ENCODE data around the gene FLRT1.

The FLRT1 gene

DNA sequence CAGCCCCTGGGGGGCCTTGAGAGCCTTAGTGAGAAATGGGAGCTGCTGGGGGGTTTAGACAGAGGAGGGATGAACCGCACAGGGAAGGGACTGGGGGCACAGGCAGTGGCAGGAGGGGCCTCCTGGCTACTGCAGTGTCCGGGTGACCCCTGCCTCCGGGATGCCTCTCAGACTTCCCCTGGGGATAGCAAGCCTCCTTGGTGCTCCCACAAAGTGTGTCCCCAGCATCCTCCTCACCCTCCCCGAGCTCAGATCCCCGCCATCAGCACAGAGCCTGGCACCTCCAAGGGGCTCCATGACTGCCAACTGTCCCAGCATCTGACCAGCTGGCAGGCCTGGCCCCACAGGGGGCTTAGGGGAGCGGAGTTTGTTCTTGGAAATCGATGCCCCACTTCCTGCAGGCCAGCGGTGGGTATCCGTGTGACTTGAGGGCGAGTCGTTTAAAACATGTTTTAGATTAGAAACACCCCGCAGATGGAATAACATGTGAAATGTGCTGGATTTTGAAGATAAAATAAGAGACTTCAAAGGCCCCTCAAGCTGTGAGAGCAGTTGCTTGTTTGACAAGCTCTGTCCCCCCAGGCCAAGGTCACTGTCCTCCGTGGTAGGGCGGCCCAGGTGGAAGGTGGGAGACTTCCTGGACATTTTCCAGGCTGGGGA, 13.5 kb upstream of the FLRT1 start:
- DNase-seq (ENCODE audit: extremely low spot score, insufficient read length, low read depth) (no peak), FAIRE-seq (no peak)

DNA sequence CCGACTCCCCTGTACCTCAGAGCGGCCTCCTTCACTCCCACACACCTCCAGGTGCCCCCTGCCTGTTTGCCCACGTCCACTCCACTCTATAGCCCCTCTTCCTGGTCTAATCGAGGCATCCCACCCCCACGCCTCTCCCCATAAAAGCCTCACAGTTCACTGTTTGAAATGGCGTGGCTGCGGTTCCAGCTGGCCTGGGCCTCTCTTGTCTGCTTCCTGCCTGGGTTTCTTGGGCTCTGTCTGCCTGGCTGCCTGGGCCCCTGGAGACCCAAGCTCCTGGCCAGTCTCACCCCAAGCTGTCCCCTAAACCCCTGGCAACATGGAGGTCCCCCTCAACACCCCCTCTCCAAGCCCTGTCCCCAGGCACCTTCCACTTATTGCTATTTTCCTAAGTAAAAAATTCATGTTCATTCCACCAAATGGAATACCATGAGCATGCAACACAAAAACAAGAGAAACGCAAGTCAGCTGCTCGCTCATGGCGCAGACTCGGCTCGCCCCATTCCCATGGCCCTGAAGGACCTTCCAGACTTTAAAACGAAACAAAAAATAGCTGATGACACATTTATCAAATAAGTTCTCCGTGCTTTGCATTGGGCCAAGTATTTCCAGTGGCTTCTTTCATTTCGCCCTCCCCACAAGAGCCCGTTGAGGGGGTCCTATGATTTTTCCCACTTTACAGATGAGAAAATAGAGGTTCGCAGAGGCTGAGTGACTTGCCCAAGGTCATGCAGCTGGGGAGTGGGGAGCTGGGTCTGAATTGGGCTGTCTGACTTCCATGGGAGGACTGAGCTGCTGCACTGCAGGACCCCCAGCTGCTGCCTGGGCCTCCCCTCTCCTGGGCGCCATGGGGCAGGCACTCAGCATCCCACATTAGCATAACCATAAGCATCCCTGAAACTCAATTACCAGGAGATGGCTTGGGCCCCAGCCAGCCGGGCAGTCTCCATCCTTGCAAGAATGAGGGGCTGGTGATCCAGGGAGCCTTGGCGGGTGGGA, 11.7 kb upstream of the FLRT1 start:
- DNase-seq (ENCODE audit: extremely low spot score, insufficient read length, low read depth) (no peak), FAIRE-seq (no peak)

DNA sequence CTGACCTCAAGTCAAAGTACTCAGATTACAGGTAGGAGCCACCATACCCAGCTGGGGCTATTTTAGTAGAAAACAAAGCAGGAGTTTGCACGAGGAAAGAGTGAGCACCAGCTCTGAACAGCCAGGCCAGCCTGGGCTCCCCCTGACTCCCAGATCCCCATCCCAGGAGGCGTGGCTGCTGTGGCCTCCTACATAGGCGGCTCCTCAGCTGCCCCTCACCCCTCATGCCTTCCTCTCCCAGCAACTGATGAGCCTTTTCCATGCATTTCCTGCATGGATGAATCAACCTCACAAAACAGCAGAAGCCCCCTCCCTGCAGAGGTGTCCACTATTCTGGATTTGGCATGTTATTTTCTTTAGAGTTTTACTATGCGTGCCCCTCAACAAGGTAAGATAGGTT, 10.5 kb upstream of the FLRT1 start:
- FAIRE-seq (no peak), DNase-seq (ENCODE audit: extremely low spot score, insufficient read length, low read depth) (no peak)

DNA sequence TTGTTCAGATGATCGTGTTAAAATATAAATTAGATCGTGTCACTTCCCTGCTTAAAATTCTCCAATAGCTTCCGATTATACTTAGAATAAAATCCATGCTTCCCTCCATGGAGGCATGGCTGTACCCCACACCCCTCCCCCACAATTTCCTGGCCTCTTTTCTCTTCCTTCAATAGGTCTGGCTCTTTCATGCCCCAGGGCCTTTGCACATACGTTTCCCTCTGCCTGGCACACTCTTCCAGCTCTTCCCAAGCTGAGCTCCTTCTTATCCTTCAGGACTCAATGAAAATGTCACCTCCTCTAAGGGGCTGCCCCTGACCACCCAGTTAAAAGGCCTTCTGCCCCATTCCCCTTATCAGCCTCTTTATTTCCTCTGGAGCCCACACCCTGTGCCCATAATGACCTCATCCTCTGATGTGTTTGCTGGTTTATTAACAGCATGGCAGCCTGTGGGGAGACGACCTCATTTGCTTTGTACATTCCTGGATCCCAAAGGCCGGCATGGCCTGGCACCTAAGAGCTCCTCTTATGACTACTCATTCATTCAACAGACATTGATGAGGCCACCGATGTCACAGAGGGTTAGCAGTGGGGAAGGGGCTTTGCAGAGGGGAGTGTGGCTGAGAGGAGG, 9.0 kb upstream of the FLRT1 start:
- FAIRE-seq (no peak), DNase-seq (ENCODE audit: extremely low spot score, insufficient read length, low read depth) (no peak)

DNA sequence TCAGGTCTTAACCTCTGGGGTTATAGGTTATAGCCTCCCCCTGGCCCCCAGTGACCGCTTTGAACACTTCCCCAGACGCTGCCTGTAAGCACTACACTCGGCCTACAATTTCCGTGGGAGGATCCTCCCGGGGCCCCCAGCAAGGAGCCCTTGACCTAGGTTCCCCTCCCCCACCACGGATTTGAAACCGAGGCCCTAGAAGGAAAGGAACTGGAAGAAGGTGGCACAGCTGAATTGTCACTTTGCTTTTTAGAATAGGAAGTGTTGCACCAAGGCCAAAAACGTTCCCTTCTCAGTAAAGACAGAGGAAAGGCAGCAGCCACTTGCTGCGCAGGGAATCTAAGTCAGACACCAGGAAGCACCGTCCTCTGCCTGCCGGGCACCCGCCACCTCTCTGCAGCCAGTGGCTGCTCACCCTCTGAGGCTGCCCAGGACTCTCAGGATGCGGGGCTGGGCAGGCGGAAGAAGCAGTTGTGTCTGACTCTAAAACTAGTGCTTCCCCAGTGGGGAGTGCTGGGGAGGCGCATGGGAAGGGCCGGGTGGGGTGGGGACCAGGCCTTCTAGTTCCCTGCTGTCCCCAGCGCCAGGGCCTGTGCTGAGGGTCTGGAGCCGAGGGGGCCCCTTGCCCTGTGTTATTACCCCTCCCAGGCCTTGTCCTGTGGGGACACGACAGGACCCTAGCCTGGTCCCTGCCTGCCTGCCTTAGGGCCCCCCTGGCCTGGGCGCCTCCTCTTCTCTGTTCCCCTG, 7.9 kb upstream of the FLRT1 start:
- FAIRE-seq (no peak), DNase-seq (ENCODE audit: extremely low spot score, insufficient read length, low read depth) (no peak)

DNA sequence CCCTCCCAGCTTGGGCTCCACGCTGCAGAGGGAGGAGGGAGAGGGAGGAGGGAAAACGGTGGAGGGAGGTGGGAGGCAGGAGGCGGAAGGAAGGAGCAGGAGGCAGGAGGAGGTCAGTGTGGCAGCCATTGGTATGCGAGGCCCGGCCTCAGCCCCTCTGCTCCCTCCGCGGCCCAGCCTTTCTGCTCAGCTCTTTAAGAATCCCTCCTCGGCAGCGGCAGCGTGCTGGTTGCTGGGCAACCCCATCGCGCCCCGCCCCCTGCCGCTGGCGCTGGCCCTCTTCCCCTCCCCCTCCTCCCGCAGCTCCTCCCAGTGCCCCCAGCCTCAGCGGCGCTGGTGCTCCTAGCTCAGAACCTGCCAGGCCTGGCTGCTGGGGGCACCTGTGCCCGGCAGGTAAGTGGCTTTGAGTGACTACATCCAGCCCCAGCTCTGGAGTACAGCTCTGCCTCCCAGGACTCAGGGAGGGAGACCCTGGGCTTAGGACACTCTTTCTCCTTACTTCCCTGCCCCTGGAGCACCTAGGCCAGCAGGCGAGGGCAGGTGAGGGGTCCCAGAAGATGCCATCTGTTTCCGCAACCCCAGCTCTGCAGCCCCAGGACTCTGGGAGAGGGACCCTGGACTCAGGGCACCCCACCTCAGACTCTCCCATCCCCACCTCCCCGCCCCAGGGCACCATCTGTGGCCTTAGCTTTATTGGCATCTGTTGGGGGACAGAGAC, 7.2 kb upstream of the FLRT1 start:
- DNase-seq (ENCODE audit: extremely low spot score, insufficient read length, low read depth) = no peak

DNA sequence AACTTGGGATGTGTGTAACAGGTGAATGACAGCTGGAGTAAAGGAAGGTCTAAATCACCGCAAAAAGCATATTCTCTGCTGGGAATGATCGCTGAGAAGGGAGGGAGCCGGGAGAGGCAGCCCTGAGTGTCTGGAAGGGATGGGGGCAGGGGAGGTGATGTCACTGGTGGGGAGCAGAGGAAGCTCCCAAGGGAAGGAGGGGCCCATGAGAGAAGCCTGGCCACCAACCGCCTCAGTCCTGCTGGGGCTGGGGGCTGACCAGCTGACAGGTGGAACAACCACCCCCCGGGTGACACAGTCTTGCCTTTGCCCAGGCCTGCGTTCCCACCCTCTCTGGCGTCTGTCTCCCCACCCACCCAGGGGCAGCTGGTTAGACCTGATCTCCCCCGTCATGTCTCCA, 6.0 kb upstream of the FLRT1 start:
- DNase-seq (ENCODE audit: extremely low spot score, insufficient read length, low read depth) = no peak

More for the DNA sequence above, 7.2 kb upstream of the FLRT1 start:
- FAIRE-seq = no peak

DNA sequence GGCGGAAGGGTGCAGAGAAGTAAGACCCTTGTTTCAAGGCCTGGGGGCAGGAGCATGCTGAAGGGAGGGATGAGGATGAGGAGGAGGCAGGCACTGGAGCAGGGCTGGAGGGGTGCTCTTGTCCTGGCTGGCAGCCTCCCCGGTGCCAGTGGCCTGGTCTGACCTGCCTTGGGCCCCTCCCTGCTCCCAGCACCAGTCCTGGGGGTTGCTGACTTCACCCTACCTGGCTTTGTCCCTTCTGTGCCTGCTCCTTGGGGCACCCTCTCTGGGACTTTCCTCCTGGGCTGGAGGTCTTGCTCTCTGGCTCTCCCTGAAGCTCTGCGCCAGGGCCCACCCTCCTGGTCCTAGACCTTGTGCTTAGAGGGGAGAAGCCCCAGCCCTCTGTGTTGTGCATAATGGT, 4.7 kb upstream of the FLRT1 start:
- FAIRE-seq = no peak
- no peak for DNase-seq (ENCODE audit: extremely low spot score, insufficient read length, low read depth)

More for the DNA sequence above, 6.0 kb upstream of the FLRT1 start:
- FAIRE-seq = no peak

DNA sequence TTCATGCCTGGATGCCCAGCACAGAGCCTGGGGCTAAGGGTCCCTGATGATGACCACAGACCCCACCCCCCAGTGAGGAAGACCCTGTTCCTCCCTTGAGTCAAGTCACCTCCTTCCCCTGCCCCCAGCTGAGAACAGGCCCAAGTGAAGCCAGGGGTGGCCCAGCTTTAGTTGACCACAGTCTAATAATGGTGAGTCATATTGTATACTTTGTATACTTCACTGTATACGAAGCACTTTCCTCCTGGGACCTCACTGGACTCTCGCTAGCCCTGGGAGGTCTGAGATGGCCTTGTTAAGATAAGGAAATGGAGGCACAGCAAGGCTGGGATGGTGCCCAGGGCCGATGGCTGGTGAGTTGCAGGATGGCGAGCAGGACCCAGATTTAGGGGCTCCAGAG, 3.7 kb upstream of the FLRT1 start:
- DNase-seq (ENCODE audit: extremely low spot score, insufficient read length, low read depth) = no peak
- no peak for FAIRE-seq

DNA sequence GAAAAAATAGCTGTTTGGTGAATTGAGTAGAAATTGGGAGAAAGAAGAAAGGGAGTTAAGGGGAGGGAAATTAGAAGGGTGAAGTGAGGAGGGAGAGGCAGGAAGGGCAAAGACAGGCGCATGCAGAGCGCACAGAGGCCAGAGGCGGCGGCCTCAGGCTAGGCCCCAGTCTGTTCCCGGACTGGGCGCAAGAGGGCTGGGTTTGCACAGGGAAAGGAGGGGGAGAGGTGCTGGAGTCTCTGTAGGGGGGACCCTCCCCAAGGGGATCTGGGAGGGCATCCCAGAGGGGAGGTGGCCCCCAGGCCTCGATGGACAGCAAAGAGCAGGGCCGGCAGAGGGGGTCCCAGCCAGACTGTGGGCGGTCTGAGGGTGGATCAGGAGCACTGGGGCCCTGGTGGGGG, 1.3 kb upstream of the FLRT1 start:
- DNase-seq (ENCODE audit: extremely low spot score, insufficient read length, low read depth) = no peak
- FAIRE-seq = no peak

DNA sequence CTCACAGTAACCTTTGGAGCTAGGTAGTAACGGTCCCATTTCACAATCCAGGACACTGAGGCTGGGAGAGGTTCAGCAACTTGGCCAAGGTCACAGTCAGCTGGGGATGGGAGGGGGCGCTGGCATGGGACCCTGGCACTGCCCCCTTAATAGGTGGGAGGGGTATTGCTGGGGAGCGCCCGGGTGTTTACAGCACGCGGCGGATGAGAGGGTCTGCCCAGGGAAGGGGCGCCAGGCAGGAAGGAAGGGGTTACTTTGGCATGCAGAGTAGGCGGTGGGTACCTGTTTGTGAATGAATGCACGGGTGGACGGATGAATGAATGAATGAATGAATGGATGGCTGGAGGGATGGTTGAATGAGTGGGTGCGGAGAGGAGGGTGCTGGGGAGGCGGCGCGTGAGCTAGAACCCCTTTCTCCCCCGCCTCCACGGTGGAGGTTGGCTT, 628 bp upstream of the FLRT1 start:
- FAIRE-seq (no peak), DNase-seq (ENCODE audit: extremely low spot score, insufficient read length, low read depth) (no peak)

DNA sequence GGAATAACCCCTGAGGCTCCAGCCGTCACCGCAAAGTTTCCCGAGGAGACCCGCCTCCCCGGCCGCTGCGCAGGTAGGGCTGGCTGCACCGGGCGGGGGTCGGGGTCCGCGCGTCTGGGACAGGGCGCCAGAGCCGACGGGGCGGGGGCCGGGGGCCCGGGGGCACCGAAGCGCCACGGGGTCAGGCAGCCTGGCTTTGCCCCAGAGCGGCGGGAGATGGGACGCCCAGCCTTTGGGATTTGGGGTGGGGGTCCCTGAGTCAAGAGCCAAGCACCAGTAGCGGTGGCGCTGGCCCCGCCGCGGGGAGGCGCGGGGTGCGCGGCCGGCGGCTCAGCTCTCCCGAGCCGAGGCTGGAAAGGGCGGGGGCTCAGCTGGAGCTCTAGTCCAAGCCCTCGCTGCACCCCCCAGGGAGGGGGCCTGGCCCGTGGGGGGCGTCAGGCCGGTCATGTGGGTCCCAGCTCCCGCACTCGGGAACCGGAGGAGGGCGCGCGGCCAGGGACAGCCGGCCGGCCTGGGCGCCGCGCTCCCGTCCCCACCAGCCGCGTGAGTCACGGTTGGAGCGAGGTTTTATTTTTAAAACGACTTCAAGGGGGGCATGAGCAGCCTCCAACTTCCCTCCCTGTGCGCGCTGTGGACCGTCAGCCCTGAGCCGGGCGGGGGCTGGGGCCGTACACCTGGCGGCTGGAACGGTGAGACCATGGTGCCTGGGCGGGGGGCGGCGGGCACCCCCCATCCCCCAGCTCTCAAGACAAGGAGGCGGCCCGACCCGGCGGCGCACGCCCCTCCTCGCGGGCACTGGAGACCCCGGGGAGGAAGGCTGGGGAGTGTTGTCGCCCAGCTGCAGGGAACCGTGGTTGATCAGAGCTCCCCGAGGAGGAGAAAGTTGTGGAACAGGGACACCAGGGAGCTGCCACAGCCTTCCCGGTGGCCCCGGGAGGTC, 626 bp downstream of the FLRT1 start:
- no peak for DNase-seq (ENCODE audit: extremely low spot score, insufficient read length, low read depth)
- no peak for FAIRE-seq

DNA sequence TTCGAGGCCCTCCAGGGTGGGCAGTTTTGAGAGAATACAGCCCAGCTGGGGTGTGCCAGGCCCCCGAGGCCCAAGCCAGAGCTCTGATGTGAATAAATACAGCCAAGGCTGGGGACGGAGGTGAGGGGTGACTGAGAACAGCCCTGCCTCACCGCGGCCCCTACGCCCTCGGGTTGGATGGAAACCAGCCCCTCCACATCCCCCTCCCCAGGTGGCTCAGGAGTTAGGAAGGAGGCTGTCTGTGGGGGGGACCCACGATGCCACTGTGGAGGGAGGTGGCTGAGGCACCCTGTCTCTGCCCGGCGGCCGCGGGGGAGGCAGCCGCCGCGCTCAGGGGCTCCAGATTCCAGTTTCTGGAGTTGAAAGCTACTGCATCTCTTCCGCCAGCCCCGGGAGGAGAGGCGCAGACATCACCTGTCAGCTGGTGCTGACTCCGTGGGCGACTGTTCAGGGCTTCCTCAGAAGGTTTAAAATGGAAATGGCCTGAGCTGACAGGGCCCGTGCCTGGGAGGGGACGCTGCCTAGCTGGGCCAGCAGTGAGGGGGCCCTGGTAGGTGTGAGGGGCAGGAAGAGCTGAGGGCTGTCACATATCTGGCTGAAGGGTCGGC, 1.4 kb downstream of the FLRT1 start:
- no peak for DNase-seq (ENCODE audit: extremely low spot score, insufficient read length, low read depth)
- FAIRE-seq = no peak

DNA sequence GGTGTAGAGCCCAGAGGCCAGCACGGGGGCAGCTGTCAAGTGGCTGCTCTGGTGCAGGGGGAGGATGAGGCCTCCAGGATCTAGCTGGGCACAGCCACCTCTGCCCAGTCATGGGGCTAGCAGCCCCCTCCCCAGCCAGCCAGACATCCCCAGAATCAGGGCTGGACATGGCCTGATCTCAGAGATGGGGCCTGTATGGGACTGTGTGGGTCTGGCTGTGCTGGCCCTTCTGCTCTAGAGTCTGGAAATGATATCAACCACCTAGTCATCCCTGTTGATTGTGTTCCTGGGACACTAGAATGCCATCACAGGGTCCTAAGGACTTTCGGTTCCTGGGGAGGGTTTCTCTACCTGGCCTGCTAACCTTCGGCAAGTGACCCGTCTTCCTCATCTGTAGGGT, 2.8 kb downstream of the FLRT1 start:
- DNase-seq (ENCODE audit: extremely low spot score, insufficient read length, low read depth) = no peak
- FAIRE-seq = no peak

DNA sequence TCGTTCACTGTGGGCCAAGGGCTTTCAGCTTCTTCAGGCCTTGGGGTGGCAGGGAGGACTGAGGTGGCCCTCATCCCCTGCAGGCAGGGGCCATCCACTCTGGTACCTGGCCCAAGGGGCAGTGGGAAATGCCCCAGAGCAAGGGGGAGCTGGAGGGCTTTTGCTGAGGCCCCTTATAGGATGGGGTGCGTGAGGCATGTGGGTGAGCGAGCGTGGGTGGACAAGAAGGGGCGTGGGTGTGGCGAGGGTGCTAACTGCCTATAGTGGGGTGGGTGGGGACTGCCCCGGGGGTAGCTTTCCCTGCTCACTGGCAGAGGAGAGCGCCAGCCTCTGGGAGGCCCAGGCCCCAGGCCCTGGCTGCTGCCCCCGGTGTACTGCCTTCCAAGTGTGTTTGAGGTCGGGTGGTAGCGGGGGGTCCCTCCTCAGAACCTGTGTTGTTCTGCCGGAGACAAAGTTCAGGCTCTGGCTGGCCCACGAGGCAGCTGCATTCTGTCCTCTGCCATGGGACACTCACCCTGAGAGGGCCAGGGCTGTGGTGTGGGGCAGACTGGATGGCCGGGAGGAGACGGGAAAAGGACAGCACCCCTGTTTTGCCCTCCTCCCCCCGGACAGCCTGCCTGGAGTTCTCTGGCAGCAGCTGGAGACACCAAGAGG, 3.4 kb downstream of the FLRT1 start:
- DNase-seq (ENCODE audit: extremely low spot score, insufficient read length, low read depth) (no peak), FAIRE-seq (no peak)

DNA sequence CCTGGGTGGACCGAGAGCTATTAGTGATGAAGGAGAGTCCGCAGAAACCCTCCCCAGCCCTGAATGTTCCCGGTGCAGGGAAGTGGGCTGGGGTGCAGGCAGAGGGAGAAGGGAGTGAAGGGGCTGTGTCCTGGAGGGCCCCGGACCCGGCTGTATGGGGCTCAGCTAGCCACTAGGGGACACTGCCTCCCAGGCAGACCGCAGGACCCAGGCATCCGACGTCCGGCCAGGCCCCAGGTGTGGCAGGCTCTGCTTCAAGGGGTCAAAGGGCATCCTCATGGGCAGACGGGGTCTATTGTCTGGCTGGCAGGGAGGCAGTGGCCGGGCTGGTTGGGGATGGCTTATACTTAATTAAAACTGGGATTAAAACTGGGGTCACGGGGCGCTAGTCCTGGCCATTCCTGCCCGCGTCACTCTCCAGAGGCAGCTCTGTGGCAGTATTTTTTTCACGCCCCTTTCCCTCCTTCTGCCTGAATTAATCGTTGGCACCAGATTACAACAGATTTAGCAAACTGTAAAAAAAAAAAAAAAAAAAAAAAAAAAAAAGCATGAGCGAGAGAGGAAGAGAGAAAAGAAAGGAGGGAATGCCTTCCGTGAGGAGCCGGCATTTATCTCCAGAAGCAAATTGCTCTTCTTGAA, 5.1 kb downstream of the FLRT1 start:
- DNase-seq (ENCODE audit: extremely low spot score, insufficient read length, low read depth) (no peak), FAIRE-seq (no peak)

DNA sequence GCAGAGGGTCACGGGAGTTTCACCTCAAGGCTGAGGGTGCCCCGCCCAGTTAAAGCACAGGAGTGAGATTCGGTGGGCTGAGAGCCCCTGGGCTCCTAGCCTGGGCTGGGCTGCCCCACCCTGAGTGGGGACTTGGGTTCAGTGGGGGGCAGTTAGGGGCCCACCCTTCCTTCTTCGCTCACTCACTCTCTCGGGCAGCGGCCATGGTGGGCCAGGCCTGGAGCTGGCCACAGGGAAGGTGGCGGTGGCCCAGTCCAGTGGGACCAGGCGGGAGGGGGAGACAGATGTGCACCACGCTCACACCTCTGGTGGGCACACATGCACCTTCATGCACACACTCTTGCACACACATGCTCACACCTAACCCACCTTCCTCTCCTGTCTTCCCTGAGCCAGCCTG, 6.1 kb downstream of the FLRT1 start:
- DNase-seq (ENCODE audit: extremely low spot score, insufficient read length, low read depth) (no peak), FAIRE-seq (no peak)

Data from GM18507 (cell line).